Measurements from ENCODE around the gene RBM20. TPM values are rescaled to one million over a fixed set of nuclear protein-coding genes. Genes with fewer than 3 reads are reported as not detected.

RBM20 gene
- total and polyA plus RNA-seq, 10 of the 15 experiments (the other 5 are each of a cell fraction or from before 2014, with no cell fraction given), result 0.04 to 0.26 (median 0.15) TPM

DNA sequence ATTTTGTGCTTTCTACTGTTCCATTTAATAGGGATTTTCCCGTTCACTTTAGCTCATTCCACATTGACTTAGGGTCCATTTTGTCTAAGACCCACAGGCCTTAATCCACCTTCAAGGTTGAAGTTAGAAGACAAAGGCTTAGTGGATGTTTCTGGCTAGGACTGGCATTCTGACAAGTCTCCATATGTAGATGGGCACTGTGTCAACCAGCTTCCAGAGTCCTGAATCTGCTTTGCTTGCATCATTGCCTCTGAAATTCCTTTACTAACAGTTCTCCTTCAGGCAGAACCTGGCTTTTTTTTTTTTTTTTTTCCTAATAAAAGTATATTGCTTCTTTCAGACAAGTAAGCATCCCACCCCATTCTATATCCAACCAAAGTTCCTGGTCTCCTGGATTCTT, 158.0 kb downstream of the RBM20 start:
- Histone ChIP-seq H3K36me3 (ENCODE audit: control insufficient read depth in 2 of 2, insufficient read depth in 2 of 2, low read length in 1 of 2) (no peaks in the 10 kb centered on the region), H3K9me3 (replicated peaks; ENCODE audit: control insufficient read depth, insufficient read depth, low read length) (no peaks in the 10 kb centered on the region; the same call in 2 of the 3 replicates), H3K9ac (ENCODE audit: control insufficient read depth, insufficient read depth, low read length) (peak overlapping the region; percentile 67), H3K27me3 (replicated peaks in 1 of 2; ENCODE audit: control insufficient read depth in 2 of 2, insufficient read depth in 2 of 2, low read length in 1 of 2) (no peaks in the 10 kb centered on the region), H2AFZ (ENCODE audit: control insufficient read depth, low read depth, low read length) (no peak overlapping the region; the same call in 1 of the 2 replicates), H3K27ac (ENCODE audit: control insufficient read depth, insufficient read depth) (peak overlapping the region; percentile 91), H3K4me1 (ENCODE audit: control insufficient read depth, insufficient read depth, low read length) (peaks cover 33% of the 10 kb centered on the region), H4K20me1 (ENCODE audit: control insufficient read depth, insufficient read depth) (no peaks in the 10 kb centered on the region), H3K4me3 (no peak overlapping the region), H3K79me2 (ENCODE audit: control insufficient read depth, insufficient read depth, low read length) (no peaks in the 10 kb centered on the region; the same call in 1 of the 2 replicates), H3K4me2 (ENCODE audit: control insufficient read depth, insufficient read depth) (peak overlapping the region; percentile 93)
- no peak for DNase-seq (ENCODE audit: low read depth, low spot score)
- no peak for ATAC-seq
- BruUV-seq (replicated peaks), result no TSS peak
- ChIA-PET POLR2A (interaction anchor here (0.7 to 3.5 kb wide), 16 partner anchors 8 to 117 kb away, joined by 3 to 48 read pairs (median 11); partner anchors contain the start of genes BBIP1, PDCD4 and SHOC2), CTCF (interaction anchor here (1.0 to 5.0 kb wide), 32 partner anchors 10 to 556 kb away, joined by 3 to 196 read pairs (median 14); partner anchors contain the start of genes BBIP1, PDCD4 and SHOC2), SMC1A (ENCODE audit: uncharacterized antibody, unreplicated experiment) (interaction anchor here (0.5 to 20.6 kb wide), 34 partner anchors 11 to 329 kb away, joined by 3 to 327 read pairs (median 12); partner anchors contain the start of genes BBIP1, PDCD4 and SHOC2), RAD21 (ENCODE audit: unreplicated experiment) (interaction anchor here (0.9 to 5.0 kb wide), 33 partner anchors 10 to 496 kb away, joined by 3 to 153 read pairs (median 15); partner anchors contain the start of genes BBIP1, PDCD4 and SHOC2)
- WGBS (ENCODE audit: insufficient coverage, insufficient replicate concordance, low lambda C conversion rate, missing lambda C conversion rate), result 94% methylated on average over 1 of the region's 1 CpG
- no peak for FAIRE-seq
- intact Hi-C loops (cut with micrococcal nuclease; ENCODE audit: unreplicated experiment) (loop anchor here (2.0 to 5.0 kb wide), 2 partner anchors 71 to 190 kb away; no protein-coding TSS in a partner anchor), in situ Hi-C loops (cut with MboI) (no loop called here)
- TF ChIP-seq, protein P1, sequence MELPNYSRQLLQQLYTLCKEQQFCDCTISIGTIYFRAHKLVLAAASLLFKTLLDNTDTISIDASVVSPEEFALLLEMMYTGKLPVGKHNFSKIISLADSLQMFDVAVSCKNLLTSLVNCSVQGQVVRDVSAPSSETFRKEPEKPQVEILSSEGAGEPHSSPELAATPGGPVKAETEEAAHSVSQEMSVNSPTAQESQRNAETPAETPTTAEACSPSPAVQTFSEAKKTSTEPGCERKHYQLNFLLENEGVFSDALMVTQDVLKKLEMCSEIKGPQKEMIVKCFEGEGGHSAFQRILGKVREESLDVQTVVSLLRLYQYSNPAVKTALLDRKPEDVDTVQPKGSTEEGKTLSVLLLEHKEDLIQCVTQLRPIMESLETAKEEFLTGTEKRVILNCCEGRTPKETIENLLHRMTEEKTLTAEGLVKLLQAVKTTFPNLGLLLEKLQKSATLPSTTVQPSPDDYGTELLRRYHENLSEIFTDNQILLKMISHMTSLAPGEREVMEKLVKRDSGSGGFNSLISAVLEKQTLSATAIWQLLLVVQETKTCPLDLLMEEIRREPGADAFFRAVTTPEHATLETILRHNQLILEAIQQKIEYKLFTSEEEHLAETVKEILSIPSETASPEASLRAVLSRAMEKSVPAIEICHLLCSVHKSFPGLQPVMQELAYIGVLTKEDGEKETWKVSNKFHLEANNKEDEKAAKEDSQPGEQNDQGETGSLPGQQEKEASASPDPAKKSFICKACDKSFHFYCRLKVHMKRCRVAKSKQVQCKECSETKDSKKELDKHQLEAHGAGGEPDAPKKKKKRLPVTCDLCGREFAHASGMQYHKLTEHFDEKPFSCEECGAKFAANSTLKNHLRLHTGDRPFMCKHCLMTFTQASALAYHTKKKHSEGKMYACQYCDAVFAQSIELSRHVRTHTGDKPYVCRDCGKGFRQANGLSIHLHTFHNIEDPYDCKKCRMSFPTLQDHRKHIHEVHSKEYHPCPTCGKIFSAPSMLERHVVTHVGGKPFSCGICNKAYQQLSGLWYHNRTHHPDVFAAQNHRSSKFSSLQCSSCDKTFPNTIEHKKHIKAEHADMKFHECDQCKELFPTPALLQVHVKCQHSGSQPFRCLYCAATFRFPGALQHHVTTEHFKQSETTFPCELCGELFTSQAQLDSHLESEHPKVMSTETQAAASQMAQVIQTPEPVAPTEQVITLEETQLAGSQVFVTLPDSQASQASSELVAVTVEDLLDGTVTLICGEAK (IDR thresholded peaks at IDR 0.05; ENCODE audit: borderline replicate concordance), result no peak
- TF ChIP-seq, protein P2, sequence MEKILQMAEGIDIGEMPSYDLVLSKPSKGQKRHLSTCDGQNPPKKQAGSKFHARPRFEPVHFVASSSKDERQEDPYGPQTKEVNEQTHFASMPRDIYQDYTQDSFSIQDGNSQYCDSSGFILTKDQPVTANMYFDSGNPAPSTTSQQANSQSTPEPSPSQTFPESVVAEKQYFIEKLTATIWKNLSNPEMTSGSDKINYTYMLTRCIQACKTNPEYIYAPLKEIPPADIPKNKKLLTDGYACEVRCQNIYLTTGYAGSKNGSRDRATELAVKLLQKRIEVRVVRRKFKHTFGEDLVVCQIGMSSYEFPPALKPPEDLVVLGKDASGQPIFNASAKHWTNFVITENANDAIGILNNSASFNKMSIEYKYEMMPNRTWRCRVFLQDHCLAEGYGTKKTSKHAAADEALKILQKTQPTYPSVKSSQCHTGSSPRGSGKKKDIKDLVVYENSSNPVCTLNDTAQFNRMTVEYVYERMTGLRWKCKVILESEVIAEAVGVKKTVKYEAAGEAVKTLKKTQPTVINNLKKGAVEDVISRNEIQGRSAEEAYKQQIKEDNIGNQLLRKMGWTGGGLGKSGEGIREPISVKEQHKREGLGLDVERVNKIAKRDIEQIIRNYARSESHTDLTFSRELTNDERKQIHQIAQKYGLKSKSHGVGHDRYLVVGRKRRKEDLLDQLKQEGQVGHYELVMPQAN (conservative IDR thresholded peaks at IDR 0.05), result no peak
- TF ChIP-seq, protein P3, sequence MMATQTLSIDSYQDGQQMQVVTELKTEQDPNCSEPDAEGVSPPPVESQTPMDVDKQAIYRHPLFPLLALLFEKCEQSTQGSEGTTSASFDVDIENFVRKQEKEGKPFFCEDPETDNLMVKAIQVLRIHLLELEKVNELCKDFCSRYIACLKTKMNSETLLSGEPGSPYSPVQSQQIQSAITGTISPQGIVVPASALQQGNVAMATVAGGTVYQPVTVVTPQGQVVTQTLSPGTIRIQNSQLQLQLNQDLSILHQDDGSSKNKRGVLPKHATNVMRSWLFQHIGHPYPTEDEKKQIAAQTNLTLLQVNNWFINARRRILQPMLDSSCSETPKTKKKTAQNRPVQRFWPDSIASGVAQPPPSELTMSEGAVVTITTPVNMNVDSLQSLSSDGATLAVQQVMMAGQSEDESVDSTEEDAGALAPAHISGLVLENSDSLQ (IDR thresholded peaks at IDR 0.05), result no peak
- TF ChIP-seq MTA2 (IDR thresholded peaks at IDR 0.05; ENCODE audit: low read depth) (no peak), RCOR1 (conservative IDR thresholded peaks at IDR 0.05; ENCODE audit: low read depth, low read length) (no peak), SMAD1 (IDR thresholded peaks at IDR 0.05; ENCODE audit: low read depth, partially characterized antibody) (no peak), ZSCAN29 (IDR thresholded peaks at IDR 0.05) (no peak), CBX5 (IDR thresholded peaks at IDR 0.05; ENCODE audit: low read depth) (no peak)
- TF ChIP-seq, protein P4, sequence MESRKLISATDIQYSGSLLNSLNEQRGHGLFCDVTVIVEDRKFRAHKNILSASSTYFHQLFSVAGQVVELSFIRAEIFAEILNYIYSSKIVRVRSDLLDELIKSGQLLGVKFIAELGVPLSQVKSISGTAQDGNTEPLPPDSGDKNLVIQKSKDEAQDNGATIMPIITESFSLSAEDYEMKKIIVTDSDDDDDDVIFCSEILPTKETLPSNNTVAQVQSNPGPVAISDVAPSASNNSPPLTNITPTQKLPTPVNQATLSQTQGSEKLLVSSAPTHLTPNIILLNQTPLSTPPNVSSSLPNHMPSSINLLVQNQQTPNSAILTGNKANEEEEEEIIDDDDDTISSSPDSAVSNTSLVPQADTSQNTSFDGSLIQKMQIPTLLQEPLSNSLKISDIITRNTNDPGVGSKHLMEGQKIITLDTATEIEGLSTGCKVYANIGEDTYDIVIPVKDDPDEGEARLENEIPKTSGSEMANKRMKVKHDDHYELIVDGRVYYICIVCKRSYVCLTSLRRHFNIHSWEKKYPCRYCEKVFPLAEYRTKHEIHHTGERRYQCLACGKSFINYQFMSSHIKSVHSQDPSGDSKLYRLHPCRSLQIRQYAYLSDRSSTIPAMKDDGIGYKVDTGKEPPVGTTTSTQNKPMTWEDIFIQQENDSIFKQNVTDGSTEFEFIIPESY (IDR thresholded peaks at IDR 0.05), result no peak
- TF ChIP-seq, protein P5, sequence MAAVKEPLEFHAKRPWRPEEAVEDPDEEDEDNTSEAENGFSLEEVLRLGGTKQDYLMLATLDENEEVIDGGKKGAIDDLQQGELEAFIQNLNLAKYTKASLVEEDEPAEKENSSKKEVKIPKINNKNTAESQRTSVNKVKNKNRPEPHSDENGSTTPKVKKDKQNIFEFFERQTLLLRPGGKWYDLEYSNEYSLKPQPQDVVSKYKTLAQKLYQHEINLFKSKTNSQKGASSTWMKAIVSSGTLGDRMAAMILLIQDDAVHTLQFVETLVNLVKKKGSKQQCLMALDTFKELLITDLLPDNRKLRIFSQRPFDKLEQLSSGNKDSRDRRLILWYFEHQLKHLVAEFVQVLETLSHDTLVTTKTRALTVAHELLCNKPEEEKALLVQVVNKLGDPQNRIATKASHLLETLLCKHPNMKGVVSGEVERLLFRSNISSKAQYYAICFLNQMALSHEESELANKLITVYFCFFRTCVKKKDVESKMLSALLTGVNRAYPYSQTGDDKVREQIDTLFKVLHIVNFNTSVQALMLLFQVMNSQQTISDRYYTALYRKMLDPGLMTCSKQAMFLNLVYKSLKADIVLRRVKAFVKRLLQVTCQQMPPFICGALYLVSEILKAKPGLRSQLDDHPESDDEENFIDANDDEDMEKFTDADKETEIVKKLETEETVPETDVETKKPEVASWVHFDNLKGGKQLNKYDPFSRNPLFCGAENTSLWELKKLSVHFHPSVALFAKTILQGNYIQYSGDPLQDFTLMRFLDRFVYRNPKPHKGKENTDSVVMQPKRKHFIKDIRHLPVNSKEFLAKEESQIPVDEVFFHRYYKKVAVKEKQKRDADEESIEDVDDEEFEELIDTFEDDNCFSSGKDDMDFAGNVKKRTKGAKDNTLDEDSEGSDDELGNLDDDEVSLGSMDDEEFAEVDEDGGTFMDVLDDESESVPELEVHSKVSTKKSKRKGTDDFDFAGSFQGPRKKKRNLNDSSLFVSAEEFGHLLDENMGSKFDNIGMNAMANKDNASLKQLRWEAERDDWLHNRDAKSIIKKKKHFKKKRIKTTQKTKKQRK (IDR thresholded peaks at IDR 0.05; ENCODE audit: low read depth, low read length), result no peak

Measured in GM12878 (cell line).